ENCODE results near the gene TTLL8.
A peak's percentile ranks its signal among the peaks of the same experiment; 100 is the strongest.
"Not testable (repeated sequence)": the region's sequence is repeated elsewhere in the genome, so short reads cannot be mapped to it uniquely, and the experiment has no call there.

Gene TTLL8

DNA sequence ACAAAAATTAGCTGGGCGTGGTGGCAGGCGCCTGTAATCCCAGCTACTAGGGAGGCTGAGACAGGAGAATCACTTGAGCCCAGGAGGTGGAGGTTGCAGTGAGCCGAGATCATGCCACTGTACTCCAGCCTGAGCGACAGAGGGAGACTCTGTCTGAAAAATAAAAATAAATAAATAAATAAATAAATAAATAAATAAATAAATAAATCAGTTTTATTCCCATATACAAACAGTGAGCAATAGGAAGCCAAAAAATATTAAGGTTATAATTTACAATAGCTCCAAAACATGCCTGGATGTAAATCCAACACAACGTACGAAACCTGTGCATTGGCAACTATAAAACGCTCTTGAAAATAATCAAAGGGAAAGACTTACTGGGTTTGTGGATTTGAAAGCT, 76.3 kb downstream of the TTLL8 start:
- H3K4me1 Mint-ChIP-seq (ENCODE audit: low read depth); H3K4me3 Mint-ChIP-seq; H3K27ac Mint-ChIP-seq; H3K36me3 Mint-ChIP-seq (ENCODE audit: low read depth); DNase-seq (ENCODE audit: low spot score): not testable (repeated sequence)
- peaks cover 30% of the 10 kb centered on the region for H3K27me3 Mint-ChIP-seq (ENCODE audit: low read depth)
- H3K9me3 Mint-ChIP-seq, result peaks cover 35% of the 10 kb centered on the region

GRCh38 chr22:49979587-49980264, 78.4 kb downstream of the TTLL8 start:
- no peak overlapping the region for H3K4me3 Mint-ChIP-seq
- H3K36me3 Mint-ChIP-seq (ENCODE audit: low read depth), result peaks cover 7% of the 10 kb centered on the region
- peaks cover 16% of the 10 kb centered on the region for H3K9me3 Mint-ChIP-seq
- DNase-seq (ENCODE audit: low spot score), result no peak
- peaks cover 9% of the 10 kb centered on the region for H3K27me3 Mint-ChIP-seq (ENCODE audit: low read depth)
- H3K4me1 Mint-ChIP-seq (ENCODE audit: low read depth), result peaks cover 14% of the 10 kb centered on the region
- H3K27ac Mint-ChIP-seq, result no peak overlapping the region

GRCh38 chr22:49977578-49977977, 80.5 kb downstream of the TTLL8 start:
- Mint-ChIP-seq H3K4me1 (ENCODE audit: low read depth) (peaks cover 14% of the 10 kb centered on the region), H3K36me3 (ENCODE audit: low read depth) (peaks cover 6% of the 10 kb centered on the region), H3K9me3 (peaks cover 13% of the 10 kb centered on the region)

DNA sequence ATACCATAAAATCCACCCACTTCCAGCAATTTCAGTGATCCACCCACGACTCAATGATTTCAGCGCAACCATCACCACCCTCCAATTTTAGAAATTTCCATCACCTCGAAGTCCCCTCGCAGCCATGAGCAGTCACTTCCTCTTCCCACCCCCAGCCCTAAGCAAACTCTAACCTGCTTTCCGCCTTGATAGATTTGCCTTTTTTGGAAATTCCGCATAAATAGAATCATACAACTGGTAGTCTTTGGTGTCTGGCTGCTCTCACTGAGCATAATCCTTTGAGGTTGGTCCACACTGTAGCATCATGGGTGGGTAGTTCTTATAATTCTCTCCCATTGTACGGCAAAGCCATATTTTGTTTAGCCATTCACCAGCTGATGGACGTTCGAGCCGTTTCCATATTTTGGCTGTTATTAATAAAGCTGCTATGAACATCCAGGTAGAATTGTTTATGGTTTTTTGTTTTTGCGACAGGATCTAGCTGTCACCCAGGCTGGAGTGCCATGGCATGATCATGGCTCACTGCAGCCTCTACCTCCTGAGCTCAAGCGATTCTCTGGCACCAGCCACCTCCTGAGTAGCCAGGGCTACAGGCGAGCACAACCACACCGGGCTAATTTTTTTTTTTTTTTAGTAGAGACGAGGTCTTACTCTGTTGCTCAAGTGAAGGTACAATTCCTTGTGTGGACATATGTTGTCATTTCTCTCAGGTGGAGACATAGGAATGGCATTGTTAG, 81.5 kb downstream of the TTLL8 start:
- Mint-ChIP-seq H3K4me3 (no peak overlapping the region), H3K27me3 (ENCODE audit: low read depth) (no peaks in the 10 kb centered on the region), H3K4me1 (ENCODE audit: low read depth) (peaks cover 14% of the 10 kb centered on the region), H3K27ac (peak overlapping the region; percentile 56), H3K9me3 (peaks cover 13% of the 10 kb centered on the region), H3K36me3 (ENCODE audit: low read depth) (peaks cover 6% of the 10 kb centered on the region)
- peak; percentile 81 for DNase-seq (ENCODE audit: low spot score)

More at GRCh38 chr22:49977578-49977977, 80.5 kb downstream of the TTLL8 start:
- Mint-ChIP-seq H3K27ac (no peak overlapping the region), H3K27me3 (ENCODE audit: low read depth) (peaks cover 2% of the 10 kb centered on the region), H3K4me3 (no peak overlapping the region)
- DNase-seq (ENCODE audit: low spot score), result no peak

DNA sequence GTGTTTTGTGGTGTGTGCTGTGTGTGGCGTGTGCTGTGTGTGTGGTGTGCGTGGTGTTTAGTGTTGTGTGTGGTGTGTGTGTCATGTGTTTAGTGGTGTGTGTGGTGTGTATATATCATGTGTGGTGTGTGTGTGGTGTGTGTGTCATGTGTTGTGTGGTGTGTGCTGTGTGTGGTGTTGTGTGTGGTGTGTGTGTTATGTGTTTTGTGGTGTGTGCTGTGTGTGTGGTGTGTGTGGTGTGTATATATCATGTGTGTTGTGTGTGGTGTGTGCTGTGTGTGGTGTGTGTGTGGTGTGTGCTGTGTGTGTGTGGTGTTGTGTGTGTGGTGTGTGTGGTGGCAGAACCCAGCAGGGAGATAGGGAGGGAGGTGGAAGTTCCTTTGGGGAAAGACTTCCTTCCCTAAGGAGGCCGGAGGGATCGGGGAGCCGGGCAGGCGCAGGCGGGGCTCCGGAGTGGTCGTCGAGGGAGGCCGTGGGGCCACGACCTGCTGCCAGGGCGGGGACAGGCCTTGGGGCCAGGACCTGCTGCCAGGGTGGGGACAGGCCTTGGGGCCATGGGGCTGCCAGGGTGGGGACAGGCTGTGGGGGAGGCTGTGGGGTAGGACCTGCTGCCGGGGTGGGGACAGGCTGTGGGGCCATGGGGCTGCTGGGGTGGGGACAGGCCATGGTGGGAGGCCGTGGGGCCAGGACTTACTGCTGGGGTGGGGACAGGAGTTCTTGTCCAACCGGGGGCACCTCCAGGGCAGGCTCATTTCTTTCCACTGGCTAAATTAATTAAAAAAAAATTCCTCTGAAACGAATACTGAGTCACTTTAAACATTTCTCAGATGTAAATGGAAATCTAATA, 82.3 kb downstream of the TTLL8 start:
- H3K4me3 Mint-ChIP-seq, result peak overlapping the region; percentile 29
- peak overlapping the region; percentile 77 for H3K27ac Mint-ChIP-seq
- H3K4me1 Mint-ChIP-seq (ENCODE audit: low read depth), result peaks cover 15% of the 10 kb centered on the region
- DNase-seq (ENCODE audit: low spot score), result peak; percentile 71
- peaks cover 6% of the 10 kb centered on the region for H3K36me3 Mint-ChIP-seq (ENCODE audit: low read depth)
- H3K9me3 Mint-ChIP-seq, result peaks cover 10% of the 10 kb centered on the region
- H3K27me3 Mint-ChIP-seq (ENCODE audit: low read depth), result no peaks in the 10 kb centered on the region

- DNase-seq (ENCODE audit: low spot score), result no peak
- Mint-ChIP-seq H3K9me3 (no peaks in the 10 kb centered on the region), H3K36me3 (ENCODE audit: low read depth) (no peaks in the 10 kb centered on the region), H3K4me1 (ENCODE audit: low read depth) (peaks cover 17% of the 10 kb centered on the region), H3K4me3 (no peak overlapping the region), H3K27ac (no peak overlapping the region), H3K27me3 (ENCODE audit: low read depth) (no peaks in the 10 kb centered on the region)
These were observed 84.8 kb downstream of the TTLL8 start for GRCh38 chr22:49973018-49973961.

- H3K27ac Mint-ChIP-seq, result no peak overlapping the region
- H3K9me3 Mint-ChIP-seq, result no peaks in the 10 kb centered on the region
- H3K4me3 Mint-ChIP-seq, result no peak overlapping the region
- H3K36me3 Mint-ChIP-seq (ENCODE audit: low read depth), result no peaks in the 10 kb centered on the region
- H3K4me1 Mint-ChIP-seq (ENCODE audit: low read depth), result peaks cover 17% of the 10 kb centered on the region
- DNase-seq (ENCODE audit: low spot score), result no peak
- H3K27me3 Mint-ChIP-seq (ENCODE audit: low read depth), result no peaks in the 10 kb centered on the region
These were observed 85.7 kb downstream of the TTLL8 start for GRCh38 chr22:49972163-49973017.

- Mint-ChIP-seq H3K4me1 (ENCODE audit: low read depth) (peaks cover 13% of the 10 kb centered on the region), H3K27ac (peak overlapping the region; percentile 94), H3K9me3 (no peaks in the 10 kb centered on the region), H3K36me3 (ENCODE audit: low read depth) (no peaks in the 10 kb centered on the region), H3K27me3 (ENCODE audit: low read depth) (no peaks in the 10 kb centered on the region), H3K4me3 (peak overlapping the region; percentile 77)
- DNase-seq (ENCODE audit: low spot score), result peak; percentile 73
These were observed 86.6 kb downstream of the TTLL8 start for GRCh38 chr22:49971232-49972162.

- peak; percentile 96 for DNase-seq (ENCODE audit: low spot score)
- Mint-ChIP-seq H3K9me3 (no peaks in the 10 kb centered on the region), H3K4me3 (peak overlapping the region; percentile 77), H3K27me3 (ENCODE audit: low read depth) (no peaks in the 10 kb centered on the region), H3K4me1 (ENCODE audit: low read depth) (peaks cover 10% of the 10 kb centered on the region), H3K36me3 (ENCODE audit: low read depth) (no peaks in the 10 kb centered on the region), H3K27ac (peak overlapping the region; percentile 94)
These were observed 87.4 kb downstream of the TTLL8 start for GRCh38 chr22:49970528-49971231.

- no peaks in the 10 kb centered on the region for H3K36me3 Mint-ChIP-seq (ENCODE audit: low read depth)
- DNase-seq (ENCODE audit: low spot score), result no peak
- no peak overlapping the region for H3K4me3 Mint-ChIP-seq
- H3K4me1 Mint-ChIP-seq (ENCODE audit: low read depth), result peaks cover 5% of the 10 kb centered on the region
- H3K9me3 Mint-ChIP-seq, result no peaks in the 10 kb centered on the region
- peak overlapping the region; percentile 94 for H3K27ac Mint-ChIP-seq
- no peaks in the 10 kb centered on the region for H3K27me3 Mint-ChIP-seq (ENCODE audit: low read depth)
These were observed 88.2 kb downstream of the TTLL8 start for GRCh38 chr22:49969751-49970527.

Data from T-helper 2 cell treated with Interferon-gamma antibody and Interleukin-4, amounts not matched to agents 5 μg/mL and 100 μg/mL, for 36 hours (primary cell).